ENCODE measurements around the gene CFAP300. TPM values are rescaled to one million over a fixed set of nuclear protein-coding genes. Genes with fewer than 3 reads are reported as not detected.

The CFAP300 gene
- not detected for total RNA-seq

- peak; percentile 56 for DNase-seq
- no peak within 1 kb of the TSS for H3K27ac Mint-ChIP-seq
- H3K36me3 Mint-ChIP-seq (ENCODE audit: low read depth): no peaks in the 10 kb centered on the region
- intact Hi-C loops (cut with micrococcal nuclease): no loop called here
- peak within 1 kb of the TSS; percentile 58 for H3K4me3 Mint-ChIP-seq
- no peaks in the 10 kb centered on the region for H3K9me3 Mint-ChIP-seq
- CTCF ChIA-PET: interaction anchor here (0.6 kb wide), 1 partner anchor 186 kb away, joined by 3 read pairs; no protein-coding TSS in a partner anchor
- H3K4me1 Mint-ChIP-seq (ENCODE audit: low read depth): peaks cover 8% of the 10 kb centered on the region
- peaks cover 25% of the 10 kb centered on the region for H3K27me3 Mint-ChIP-seq (ENCODE audit: low read depth)
These were observed at the start of gene CFAP300 for GRCh38 chr11:102047305-102047924. TSS of gene CFAP300 (plus strand) at chr11:102047437. CDS start at chr11:102047471, 34 bp downstream.

- no peaks in the 10 kb centered on the region for H3K36me3 Mint-ChIP-seq (ENCODE audit: low read depth)
- no peak overlapping the region for H3K4me3 Mint-ChIP-seq
- intact Hi-C loops (cut with micrococcal nuclease): loop anchor here (10.0 kb wide), 1 partner anchor 547 kb away; no protein-coding TSS in a partner anchor
- DNase-seq: no peak
- CTCF ChIA-PET: no interaction called here
- no peaks in the 10 kb centered on the region for H3K27me3 Mint-ChIP-seq (ENCODE audit: low read depth)
- no peak overlapping the region for H3K27ac Mint-ChIP-seq
- no peaks in the 10 kb centered on the region for H3K9me3 Mint-ChIP-seq
- peaks cover 7% of the 10 kb centered on the region for H3K4me1 Mint-ChIP-seq (ENCODE audit: low read depth)
These were observed 45.4 kb upstream of the CFAP300 start for GRCh38 chr11:102001657-102002338.

- Mint-ChIP-seq H3K9me3 (no peaks in the 10 kb centered on the region), H3K4me3 (no peak overlapping the region), H3K36me3 (ENCODE audit: low read depth) (no peaks in the 10 kb centered on the region), H3K4me1 (ENCODE audit: low read depth) (peaks cover 7% of the 10 kb centered on the region), H3K27ac (no peak overlapping the region), H3K27me3 (ENCODE audit: low read depth) (no peaks in the 10 kb centered on the region)
- intact Hi-C loops (cut with micrococcal nuclease): loop anchor here (10.0 kb wide), 1 partner anchor 549 kb away; no protein-coding TSS in a partner anchor
- DNase-seq: no peak
- CTCF ChIA-PET: interaction anchor here (1.0 kb wide), 1 partner anchor 140 kb away, joined by 3 read pairs; no protein-coding TSS in a partner anchor
These were observed 43.0 kb upstream of the CFAP300 start for GRCh38 chr11:102004220-102004619.

GRCh38 chr11:102005306-102005705 is 41.9 kb upstream of the CFAP300 start:
- DNase-seq: no peak
- intact Hi-C loops (cut with micrococcal nuclease): loop anchor here (10.0 kb wide), 1 partner anchor 551 kb away; no protein-coding TSS in a partner anchor
- Mint-ChIP-seq H3K9me3 (no peaks in the 10 kb centered on the region), H3K36me3 (ENCODE audit: low read depth) (no peaks in the 10 kb centered on the region), H3K4me3 (no peak overlapping the region), H3K27me3 (ENCODE audit: low read depth) (peaks cover 7% of the 10 kb centered on the region), H3K4me1 (ENCODE audit: low read depth) (peaks cover 7% of the 10 kb centered on the region), H3K27ac (no peak overlapping the region)
- CTCF ChIA-PET: interaction anchor here (0.7 to 6.3 kb wide), 9 partner anchors 16 to 145 kb away, joined by 3 to 122 read pairs (median 4); no protein-coding TSS in a partner anchor

- no peak for DNase-seq
- Mint-ChIP-seq H3K9me3 (no peaks in the 10 kb centered on the region), H3K4me3 (no peak overlapping the region), H3K36me3 (ENCODE audit: low read depth) (no peaks in the 10 kb centered on the region), H3K4me1 (ENCODE audit: low read depth) (peaks cover 7% of the 10 kb centered on the region), H3K27ac (no peak overlapping the region), H3K27me3 (ENCODE audit: low read depth) (peaks cover 7% of the 10 kb centered on the region)
- intact Hi-C loops (cut with micrococcal nuclease): loop anchor here (10.0 kb wide), 1 partner anchor 552 kb away; no protein-coding TSS in a partner anchor
- CTCF ChIA-PET: interaction anchor here (0.7 to 6.3 kb wide), 14 partner anchors 10 to 190 kb away, joined by 3 to 122 read pairs (median 4); no protein-coding TSS in a partner anchor
These were observed 40.2 kb upstream of the CFAP300 start for GRCh38 chr11:102006835-102007566.

GRCh38 chr11:102007567-102008437 is 39.4 kb upstream of the CFAP300 start:
- Mint-ChIP-seq H3K36me3 (ENCODE audit: low read depth) (no peaks in the 10 kb centered on the region), H3K4me1 (ENCODE audit: low read depth) (peaks cover 7% of the 10 kb centered on the region), H3K27me3 (ENCODE audit: low read depth) (peaks cover 11% of the 10 kb centered on the region), H3K4me3 (no peak overlapping the region), H3K9me3 (no peaks in the 10 kb centered on the region), H3K27ac (no peak overlapping the region)
- no peak for DNase-seq
- intact Hi-C loops (cut with micrococcal nuclease): loop anchor here (1.0 to 10.0 kb wide), 4 partner anchors 93 to 553 kb away; partner anchors contain the start of gene CEP126
- CTCF ChIA-PET: interaction anchor here (0.6 to 6.3 kb wide), 22 partner anchors 9 to 261 kb away, joined by 3 to 122 read pairs (median 3); no protein-coding TSS in a partner anchor

GRCh38 chr11:102010776-102011494 is 36.3 kb upstream of the CFAP300 start:
- no peak overlapping the region for H3K27ac Mint-ChIP-seq
- H3K4me1 Mint-ChIP-seq (ENCODE audit: low read depth): no peaks in the 10 kb centered on the region
- H3K27me3 Mint-ChIP-seq (ENCODE audit: low read depth): peaks cover 14% of the 10 kb centered on the region
- no peak for DNase-seq
- CTCF ChIA-PET: interaction anchor here (0.7 to 6.3 kb wide), 2 partner anchors 147 to 151 kb away, joined by 3 to 122 read pairs; no protein-coding TSS in a partner anchor
- intact Hi-C loops (cut with micrococcal nuclease): no loop called here
- no peaks in the 10 kb centered on the region for H3K36me3 Mint-ChIP-seq (ENCODE audit: low read depth)
- H3K4me3 Mint-ChIP-seq: no peak overlapping the region
- H3K9me3 Mint-ChIP-seq: no peaks in the 10 kb centered on the region

GRCh38 chr11:102012946-102013345 is 34.3 kb upstream of the CFAP300 start:
- Mint-ChIP-seq H3K36me3 (ENCODE audit: low read depth) (no peaks in the 10 kb centered on the region), H3K9me3 (no peaks in the 10 kb centered on the region), H3K27ac (no peak overlapping the region), H3K27me3 (ENCODE audit: low read depth) (peaks cover 14% of the 10 kb centered on the region), H3K4me1 (ENCODE audit: low read depth) (no peaks in the 10 kb centered on the region), H3K4me3 (no peak overlapping the region)
- no peak for DNase-seq
- CTCF ChIA-PET: no interaction called here
- intact Hi-C loops (cut with micrococcal nuclease): no loop called here

GRCh38 chr11:102014756-102015155 is 32.5 kb upstream of the CFAP300 start:
- intact Hi-C loops (cut with micrococcal nuclease): no loop called here
- DNase-seq: no peak
- no peaks in the 10 kb centered on the region for H3K4me1 Mint-ChIP-seq (ENCODE audit: low read depth)
- H3K4me3 Mint-ChIP-seq: no peak overlapping the region
- H3K27me3 Mint-ChIP-seq (ENCODE audit: low read depth): peaks cover 12% of the 10 kb centered on the region
- H3K36me3 Mint-ChIP-seq (ENCODE audit: low read depth): no peaks in the 10 kb centered on the region
- H3K9me3 Mint-ChIP-seq: no peaks in the 10 kb centered on the region
- CTCF ChIA-PET: interaction anchor here (0.6 to 1.0 kb wide), 2 partner anchors 14 to 172 kb away, joined by 4 to 6 read pairs; no protein-coding TSS in a partner anchor
- H3K27ac Mint-ChIP-seq: no peak overlapping the region

- Mint-ChIP-seq H3K27ac (no peak overlapping the region), H3K4me3 (no peak overlapping the region), H3K9me3 (no peaks in the 10 kb centered on the region), H3K27me3 (ENCODE audit: low read depth) (peaks cover 8% of the 10 kb centered on the region), H3K36me3 (ENCODE audit: low read depth) (no peaks in the 10 kb centered on the region), H3K4me1 (ENCODE audit: low read depth) (no peaks in the 10 kb centered on the region)
- CTCF ChIA-PET: interaction anchor here (0.7 to 2.2 kb wide), 2 partner anchors 9 to 274 kb away, joined by 3 to 15 read pairs; no protein-coding TSS in a partner anchor
- intact Hi-C loops (cut with micrococcal nuclease): no loop called here
- no peak for DNase-seq
These were observed 30.2 kb upstream of the CFAP300 start for GRCh38 chr11:102017026-102017425.

- H3K27me3 Mint-ChIP-seq (ENCODE audit: low read depth): peaks cover 9% of the 10 kb centered on the region
- no peak overlapping the region for H3K27ac Mint-ChIP-seq
- no peak for DNase-seq
- no peaks in the 10 kb centered on the region for H3K9me3 Mint-ChIP-seq
- intact Hi-C loops (cut with micrococcal nuclease): no loop called here
- H3K4me1 Mint-ChIP-seq (ENCODE audit: low read depth): no peaks in the 10 kb centered on the region
- H3K36me3 Mint-ChIP-seq (ENCODE audit: low read depth): no peaks in the 10 kb centered on the region
- no peak overlapping the region for H3K4me3 Mint-ChIP-seq
- CTCF ChIA-PET: no interaction called here
These were observed 21.0 kb upstream of the CFAP300 start for GRCh38 chr11:102026217-102026616.

Measured in activated naive CD4-positive, alpha-beta T cell treated with anti-CD3 and anti-CD28 coated beads for 36 hours (primary cell).